ENCODE results near the gene SUFU.

- no peak for TF ChIP-seq GATA2 (IDR thresholded peaks at IDR 0.05; ENCODE audit: low read depth, low read length)
- no peak for TF ChIP-seq GATA3 (IDR thresholded peaks at IDR 0.05; ENCODE audit: low read depth, low read length)
Measured at GRCh38 chr10:102627736-102628293, 124.0 kb downstream of the SUFU start.

Measured in SH-SY5Y (cell line).